Suprapubic skin (tissue), 2 donors: Measurements from ENCODE around the gene DOC2A.

Experiments
- EP300 ChIP-seq: sonication (generic); formaldehyde crosslinking; IDR thresholded peaks from one replicate; pipeline ENCODE4 v1.6.1; 2017; ENCODE audit warnings: antibody characterized with exemption
- POLR2A ChIP-seq, 2 donors: fragments of 450-650 bp; IDR thresholded peaks; one replicate each; pipeline ENCODE4 v1.6.1; 2017; ENCODE audit warnings: antibody characterized with exemption in 2 of 2, mild to moderate bottlenecking in 2 of 2, moderate library complexity in 2 of 2

- TF ChIP-seq POLR2A (IDR thresholded peaks at IDR 0.05): no peak
- TF ChIP-seq EP300: no peak
These were observed 5.3 kb downstream of the DOC2A start for GRCh38 chr16:30005341-30006094.
